GM12878 (cell line): ENCODE measurements around the gene MRPS35. TPM values are rescaled to one million over a fixed set of nuclear protein-coding genes. Genes with fewer than 3 reads are reported as not detected.

Experiments
- ATAC-seq: fragments of 200-7000 bp; cut with Tn5 transposase; 3 replicates; pipeline ENCODE4 v1.9.1; 2020; ENCODE audit warnings: mild to moderate bottlenecking, moderate library complexity
- BruUV-seq: library from RNA; stranded (reverse); fragments of 400-500 nt; replicated peaks from 2 replicates; lab custom pipeline; 2021; lab: Mats Ljungman, UMichigan
- CTCF ChIA-PET: fragments of 300-600 bp; sonication (Branson Sonifier 250); formaldehyde crosslinking; extraction: SDS; loops from one replicate; lab custom pipeline; 2021; ENCODE audit warnings: inconsistent platforms; lab: Yijun Ruan, JAX
- POLR2A ChIA-PET: fragments of 350-600 bp; formaldehyde crosslinking; extraction: SDS; loops from one replicate; lab custom pipeline; 2021; ENCODE audit warnings: inconsistent platforms; lab: Charles Lee
- RAD21 ChIA-PET: fragments of 300-600 bp; sonication (Branson Sonifier 250); formaldehyde crosslinking; loops from one replicate; lab custom pipeline; 2023; ENCODE audit warnings: antibody characterized with exemption; ENCODE audit not compliant: unreplicated experiment; lab: Charles Lee
- SMC1A ChIA-PET: fragments of 300-600 bp; sonication (Branson Sonifier 250); formaldehyde crosslinking; loops from one replicate; lab custom pipeline; 2023; ENCODE audit not compliant: unreplicated experiment, uncharacterized antibody; lab: Charles Lee
- DNase-seq: peaks from one replicate; pipeline ENCODE4 v3.0.0-alpha.2; 2011; ENCODE audit warnings: low read depth, low spot score
- FAIRE-seq: peaks from 3 replicates; lab custom pipeline; 2011; peaks lifted over from hg19 to GRCh38; lab: Jason Lieb, UNC
- H2AFZ ChIP-seq: 2 replicates; pipeline ENCODE4 v1.6.0; 2011; ENCODE audit warnings: low read depth, low read length, control low read depth; ENCODE audit not compliant: control insufficient read depth
- H3K27ac ChIP-seq: 2 replicates; pipeline ENCODE4 v1.5.1; 2011; ENCODE audit warnings: control low read depth; ENCODE audit not compliant: control insufficient read depth, insufficient read depth
- H3K27me3 ChIP-seq, 2 experiments: replicated peaks in 1 of 2; 2 replicates each; pipeline versions ENCODE4 v1.6.0 to v1.6.1; 2011; ENCODE audit warnings: low read length in 1 of 2; ENCODE audit not compliant: control insufficient read depth in 2 of 2, insufficient read depth in 2 of 2
- H3K36me3 ChIP-seq, 2 experiments: 2 replicates each; pipeline ENCODE4 v1.5.1; 2011; ENCODE audit warnings: low read length in 1 of 2; ENCODE audit not compliant: control insufficient read depth in 2 of 2, insufficient read depth in 2 of 2
- H3K4me1 ChIP-seq: 2 replicates; pipeline ENCODE4 v1.6.1; 2011; ENCODE audit warnings: mild to moderate bottlenecking, low read length, moderate library complexity, mixed read lengths; ENCODE audit not compliant: control insufficient read depth, insufficient read depth
- H3K4me2 ChIP-seq: 2 replicates; pipeline ENCODE4 v1.6.0; 2011; ENCODE audit warnings: control low read depth; ENCODE audit not compliant: control insufficient read depth, insufficient read depth
- H3K4me3 ChIP-seq: fragments of 200-600 bp; sonication (generic); 2 replicates; pipeline ENCODE4 v1.5.1; 2016
- H3K79me2 ChIP-seq: 2 replicates; pipeline ENCODE4 v1.6.0; 2011; ENCODE audit warnings: low read length; ENCODE audit not compliant: control insufficient read depth, insufficient read depth
- H3K9ac ChIP-seq: 2 replicates; pipeline ENCODE4 v1.8.0; 2011; ENCODE audit warnings: low read length, control low read depth, mixed read lengths; ENCODE audit not compliant: control insufficient read depth, insufficient read depth
- H3K9me3 ChIP-seq: replicated peaks from 3 replicates; pipeline ENCODE4 v1.5.1; 2011; ENCODE audit warnings: mild to moderate bottlenecking, low read length; ENCODE audit not compliant: control insufficient read depth, insufficient read depth
- H4K20me1 ChIP-seq: 2 replicates; pipeline ENCODE4 v1.6.0; 2011; ENCODE audit not compliant: control insufficient read depth, insufficient read depth
- CBX5 ChIP-seq: sonication (generic); IDR thresholded peaks from 2 replicates; pipeline ENCODE4 v1.6.1; 2016; ENCODE audit warnings: low read depth, moderate library complexity, mild to moderate bottlenecking, inconsistent platforms
- CHD1 ChIP-seq: IDR thresholded peaks from 2 replicates; pipeline ENCODE4 v1.6.1; 2012; ENCODE audit warnings: low read depth, low read length, improper control_type of control experiment
- CTCF ChIP-seq, 3 experiments: IDR thresholded peaks in 2 of 3; conservative IDR thresholded peaks in 1 of 3; 2 replicates each; pipeline ENCODE4 v1.5.1; 2011; ENCODE audit warnings: low read depth in 3 of 3, low read length in 3 of 3, mild to moderate bottlenecking in 3 of 3, control low read depth in 2 of 3, moderate library complexity in 2 of 3, inconsistent platforms in 1 of 3, mixed read lengths in 1 of 3; ENCODE audit not compliant: control insufficient read depth in 2 of 3, insufficient read depth in 1 of 3; ENCODE audit errors: extremely low read depth in 1 of 3
- CUX1 ChIP-seq: IDR thresholded peaks from 2 replicates; pipeline ENCODE4 v1.6.1; 2012; ENCODE audit warnings: improper control_type of control experiment, low read depth, low read length; ENCODE audit not compliant: insufficient replicate concordance
- HDGF ChIP-seq: fragments of 450-650 bp; IDR thresholded peaks from 2 replicates; pipeline ENCODE4 v1.6.1; 2016; ENCODE audit warnings: antibody characterized with exemption
- JUNB ChIP-seq: IDR thresholded peaks from 2 replicates; pipeline ENCODE4 v1.6.1; 2016; ENCODE audit warnings: antibody characterized with exemption, mild to moderate bottlenecking
- LARP7 ChIP-seq: fragments of 450-650 bp; IDR thresholded peaks from 2 replicates; pipeline ENCODE4 v1.6.1; 2017; ENCODE audit warnings: mild to moderate bottlenecking
- MTA2 ChIP-seq: fragments of 450-650 bp; IDR thresholded peaks from 2 replicates; pipeline ENCODE4 v1.6.1; 2016; ENCODE audit warnings: low read depth, mild to moderate bottlenecking, moderate library complexity
- NRF1 ChIP-seq: conservative IDR thresholded peaks from 2 replicates; pipeline ENCODE4 v1.6.1; 2011; ENCODE audit warnings: mild to moderate bottlenecking, low read depth, low read length, improper control_type of control experiment
- POU2F2 ChIP-seq: IDR thresholded peaks from 3 replicates; pipeline ENCODE4 v1.6.1; 2011; ENCODE audit warnings: low read depth, mild to moderate bottlenecking, low read length, borderline replicate concordance
- STAT3 ChIP-seq: IDR thresholded peaks from 2 replicates; pipeline ENCODE4 v1.6.1; 2011; ENCODE audit warnings: low read depth, low read length, improper control_type of control experiment
- TARDBP ChIP-seq: IDR thresholded peaks from 2 replicates; pipeline ENCODE4 v1.6.1; 2016; ENCODE audit warnings: borderline replicate concordance
- TBL1XR1 ChIP-seq: IDR thresholded peaks from 2 replicates; pipeline ENCODE4 v1.6.1; 2012; ENCODE audit warnings: low read depth, low read length, improper control_type of control experiment
- TCF3 ChIP-seq: IDR thresholded peaks from 2 replicates; pipeline ENCODE4 v1.6.1; 2012; ENCODE audit warnings: low read depth, mild to moderate bottlenecking, low read length, borderline replicate concordance; ENCODE audit not compliant: insufficient read depth
- ZSCAN29 ChIP-seq: fragments of 450-650 bp; IDR thresholded peaks from 2 replicates; pipeline ENCODE4 v1.6.1; 2017; ENCODE audit warnings: mild to moderate bottlenecking, moderate library complexity
- WGBS: methylation state at CpG from one replicate; pipeline ENCODE4 v1.1.6; 2016; ENCODE audit warnings: low lambda C conversion rate; ENCODE audit not compliant: insufficient replicate concordance, insufficient coverage; ENCODE audit errors: missing lambda C conversion rate; 5-methylcytosine and 5-hydroxymethylcytosine counted together
- in situ Hi-C: fragments of 300-500 bp; cut with MboI; formaldehyde crosslinking; loops from 9 replicates; pipeline ENCODE4 v1.14.3; 2018; ENCODE audit warnings: mixed read lengths
- intact Hi-C: fragments of 100-400 bp; cut with micrococcal nuclease; formaldehyde crosslinking; loops from one replicate; pipeline ENCODE4 v1.14.2; 2022; ENCODE audit not compliant: unreplicated experiment
- polyA plus RNA-seq, 11 experiments: library from polyadenylated mRNA; depleted of rRNA in 4 of 11; unstranded in 6 of 11; stranded (reverse) in 5 of 11; fragments of >200 nt; fragmentation: Nextera tagmentation in 4 of 11; fragmentation: Illumina TruSeq in 1 of 11; extraction: Ambion mirVana in 4 of 11; extraction: Trizol in 1 of 11; gene quantifications; 1 replicate in 1 of 11; 2 replicates in 10 of 11; pipeline versions ENCODE4 v1.2.1 to v1.2.3, GENCODE V29; 2011 to 2016; ENCODE audit warnings: inconsistent platforms in 2 of 11, missing spikeins in 2 of 11, low read depth in 1 of 11
- total RNA-seq, 4 experiments: library from RNA; depleted of rRNA in 3 of 4; stranded (reverse); fragments of >200 nt in 3 of 4; fragmentation: Illumina TruSeq in 1 of 4; extraction: Trizol in 1 of 4; gene quantifications; 2 replicates each; pipeline versions ENCODE4 v1.2.1 to v1.2.3, GENCODE V29; 2013 to 2021
- TF ChIP-seq, protein P1 (sequence below): IDR thresholded peaks from 2 replicates; pipeline ENCODE4 v1.6.1; 2011; ENCODE audit warnings: borderline replicate concordance, low read depth, mild to moderate bottlenecking, moderate library complexity, mixed read lengths, low read length; ENCODE audit not compliant: insufficient read depth; ENCODE audit errors: extremely low read length

The MRPS35 gene
- total and polyA plus RNA-seq, 10 of the 15 experiments (the other 5 are each of a cell fraction or from before 2014, with no cell fraction given) = 45.7 to 111 (median 67.1) TPM

DNA sequence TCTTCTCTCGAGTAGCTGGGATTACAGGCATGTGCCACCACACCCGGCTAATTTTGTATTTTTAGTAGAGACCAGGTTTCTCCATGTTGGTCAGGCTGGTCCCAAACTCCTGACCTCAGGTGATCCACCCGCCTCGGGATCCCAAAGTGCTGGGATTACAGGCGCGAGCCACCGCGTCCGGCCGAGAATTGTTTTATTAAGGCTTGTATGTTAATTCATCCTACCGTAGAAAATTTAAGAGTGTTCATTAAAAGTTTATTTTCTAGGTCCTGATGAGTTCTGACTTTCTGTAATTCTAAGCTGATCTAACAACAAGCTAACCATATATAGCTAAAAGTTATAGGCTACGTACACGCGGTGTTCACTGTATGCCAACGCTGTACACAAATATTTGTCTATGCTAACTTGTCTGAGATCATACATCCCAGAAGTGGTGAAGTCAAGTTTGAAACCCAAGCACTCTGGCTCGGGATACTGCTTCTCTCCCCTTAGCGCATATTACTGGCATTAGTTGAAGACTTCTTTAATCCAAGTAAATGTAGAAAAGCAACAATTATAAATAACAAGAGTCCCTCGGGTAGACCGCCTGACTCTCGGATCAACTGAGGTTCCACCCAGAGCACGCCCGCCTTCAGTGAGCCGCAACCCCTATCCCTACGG, 570 bp upstream of the MRPS35 start:
- SMC1A ChIA-PET = no interaction called here
- DNase-seq (peak; percentile 9), FAIRE-seq (peak; percentile 56), ATAC-seq (peak; percentile 48)
- Histone ChIP-seq H3K9me3 (no peaks in the 10 kb centered on the region), H3K9ac (peak overlapping the region; percentile 75), H3K4me1 (no peaks in the 10 kb centered on the region), H2AFZ (peak overlapping the region; percentile 92), H3K36me3 (peaks cover 0 to 4% of the 10 kb centered on the region in 2 experiments; a peak in 1 of 4 replicates), H3K27ac (peak overlapping the region; percentile 69), H4K20me1 (no peaks in the 10 kb centered on the region), H3K27me3 (no peaks in the 10 kb centered on the region), H3K4me2 (peak overlapping the region; percentile 73), H3K4me3 (peak overlapping the region; percentile 92), H3K79me2 (peaks cover 28% of the 10 kb centered on the region)
- intact Hi-C loops (no loop called here), in situ Hi-C loops (no loop called here)
- RAD21 ChIA-PET = no interaction called here
- CTCF ChIA-PET = interaction anchor here (1.0 to 1.7 kb wide), 2 partner anchors 23 to 276 kb away, joined by 3 to 5 read pairs; no protein-coding TSS in a partner anchor
- WGBS = 18% methylated on average over 24 of the region's 24 CpGs
- BruUV-seq = TSS peak; percentile 99
- POLR2A ChIA-PET = no interaction called here
- no peak for TF ChIP-seq POU2F2
- TF ChIP-seq JUNB = peak; percentile 12; the same call in 1 of the 2 replicates
- no peak for TF ChIP-seq ZSCAN29
- TF ChIP-seq, protein P1, sequence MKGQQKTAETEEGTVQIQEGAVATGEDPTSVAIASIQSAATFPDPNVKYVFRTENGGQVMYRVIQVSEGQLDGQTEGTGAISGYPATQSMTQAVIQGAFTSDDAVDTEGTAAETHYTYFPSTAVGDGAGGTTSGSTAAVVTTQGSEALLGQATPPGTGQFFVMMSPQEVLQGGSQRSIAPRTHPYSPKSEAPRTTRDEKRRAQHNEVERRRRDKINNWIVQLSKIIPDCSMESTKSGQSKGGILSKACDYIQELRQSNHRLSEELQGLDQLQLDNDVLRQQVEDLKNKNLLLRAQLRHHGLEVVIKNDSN = no peak
- TF ChIP-seq CBX5 = no peak
- no peak for TF ChIP-seq MTA2
- TF ChIP-seq TBL1XR1 = no peak
- TF ChIP-seq TARDBP = no peak
- TF ChIP-seq STAT3 = no peak
- no peak for TF ChIP-seq NRF1
- TF ChIP-seq CTCF (IDR thresholded peaks at IDR 0.05 in 2 of 3, conservative IDR thresholded peaks at IDR 0.05 in 1 of 3; ENCODE audit: control insufficient read depth in 2 of 3, extremely low read depth in 1 of 3, insufficient read depth in 1 of 3, low read depth in 3 of 3, low read length in 3 of 3) = no peak
- no peak for TF ChIP-seq CHD1
- 0 out of 2 replicates have a peak, but pooled peaks have one; percentile 18 for TF ChIP-seq LARP7
- TF ChIP-seq TCF3 = no peak
- TF ChIP-seq CUX1 = no peak
- no peak for TF ChIP-seq HDGF
